DND-41 (cell line): ENCODE results near the gene STN1.

Source experiments
- ATAC-seq: fragments of 200-7000 bp; cut with Tn5 transposase; 3 replicates; pipeline ENCODE4 v1.9.1; 2021; ENCODE audit warnings: low read depth; ENCODE audit not compliant: insufficient read depth
- DNase-seq: peaks from one replicate; pipeline ENCODE4 v3.0.0-alpha.2; 2020
- H2AFZ ChIP-seq: 2 replicates; pipeline ENCODE4 v1.6.0; 2012; ENCODE audit warnings: low read depth, low read length
- H3K27ac ChIP-seq: 2 replicates; pipeline ENCODE4 v1.5.1; 2012; ENCODE audit warnings: low read length, inconsistent platforms
- H3K27me3 ChIP-seq: fragments of 200-600 bp; sonication (generic); 2 replicates; pipeline ENCODE4 v1.6.0; 2012; ENCODE audit warnings: low read length, mild to moderate bottlenecking, inconsistent platforms; ENCODE audit not compliant: insufficient read depth, poor library complexity
- H3K36me3 ChIP-seq: 2 replicates; pipeline ENCODE4 v1.5.1; 2012; ENCODE audit warnings: low read length, inconsistent platforms; ENCODE audit not compliant: insufficient read depth
- H3K4me1 ChIP-seq: 2 replicates; pipeline ENCODE4 v1.5.1; 2012; ENCODE audit warnings: mild to moderate bottlenecking, low read length; ENCODE audit not compliant: insufficient read depth
- H3K4me2 ChIP-seq: 2 replicates; pipeline ENCODE4 v1.6.0; 2012; ENCODE audit warnings: mild to moderate bottlenecking, moderate library complexity, low read length, inconsistent platforms; ENCODE audit not compliant: insufficient read depth
- H3K4me3 ChIP-seq, 2 experiments: fragments of 200-600 bp in 1 of 2; shearing (Covaris generic) in 1 of 2; 2 replicates each; pipeline ENCODE4 v1.5.1; 2012 to 2016; ENCODE audit warnings: inconsistent platforms in 2 of 2, low read length in 2 of 2, mild to moderate bottlenecking in 2 of 2, low read depth in 1 of 2, moderate library complexity in 1 of 2
- H3K79me2 ChIP-seq: 2 replicates; pipeline ENCODE4 v1.6.0; 2012; ENCODE audit warnings: low read length, inconsistent platforms; ENCODE audit not compliant: insufficient read depth
- H3K9ac ChIP-seq: 2 replicates; pipeline ENCODE4 v1.6.0; 2012; ENCODE audit warnings: low read depth, mild to moderate bottlenecking, inconsistent platforms, low read length, moderate library complexity
- H3K9me3 ChIP-seq: 2 replicates; pipeline ENCODE4 v1.5.1; 2012; ENCODE audit warnings: low read length, moderate library complexity, mild to moderate bottlenecking, inconsistent platforms; ENCODE audit not compliant: insufficient read depth, severe bottlenecking
- H4K20me1 ChIP-seq: 2 replicates; pipeline ENCODE4 v1.6.0; 2012; ENCODE audit warnings: low read length; ENCODE audit not compliant: insufficient read depth
- CTCF ChIP-seq: IDR thresholded peaks from 2 replicates; pipeline ENCODE4 v1.5.1; 2012; ENCODE audit warnings: borderline replicate concordance, low read length, moderate library complexity, mild to moderate bottlenecking; ENCODE audit not compliant: poor library complexity, severe bottlenecking; ENCODE audit errors: extremely low read depth
- EZH2 ChIP-seq: IDR thresholded peaks from 3 replicates; pipeline ENCODE4 v1.6.1; 2012; ENCODE audit warnings: borderline replicate concordance, low read depth, mild to moderate bottlenecking, moderate library complexity, low read length, inconsistent platforms; ENCODE audit not compliant: severe bottlenecking

Gene STN1

GRCh38 chr10:103928784-103929183 lies 10.8 kb upstream of the STN1 start:
- DNase-seq, result no peak
- no peaks in the 10 kb centered on the region for H3K4me1 ChIP-seq
- TF ChIP-seq EZH2, result no peak
- no peak for TF ChIP-seq CTCF
- H3K79me2 ChIP-seq, result no peaks in the 10 kb centered on the region
- H3K36me3 ChIP-seq, result no peaks in the 10 kb centered on the region
- no peak overlapping the region for H2AFZ ChIP-seq
- no peak for ATAC-seq
- no peak overlapping the region for H3K27ac ChIP-seq
- no peak overlapping the region for H3K9ac ChIP-seq
- no peaks in the 10 kb centered on the region for H3K27me3 ChIP-seq
- no peaks in the 10 kb centered on the region for H3K9me3 ChIP-seq
- no peak overlapping the region for H3K4me3 ChIP-seq
- H3K4me2 ChIP-seq, result no peak overlapping the region
- no peaks in the 10 kb centered on the region for H4K20me1 ChIP-seq

- Histone ChIP-seq H3K27ac (no peak overlapping the region), H3K4me2 (no peak overlapping the region), H3K36me3 (no peaks in the 10 kb centered on the region), H3K79me2 (no peaks in the 10 kb centered on the region), H4K20me1 (no peaks in the 10 kb centered on the region), H2AFZ (no peak overlapping the region), H3K9me3 (no peaks in the 10 kb centered on the region), H3K9ac (no peak overlapping the region), H3K27me3 (no peaks in the 10 kb centered on the region), H3K4me1 (no peaks in the 10 kb centered on the region), H3K4me3 (no peak overlapping the region)
- TF ChIP-seq EZH2 (no peak), CTCF (no peak)
- DNase-seq (no peak), ATAC-seq (no peak)
Observed at GRCh38 chr10:103926722-103927319, 8.8 kb upstream of the STN1 start.

DNA sequence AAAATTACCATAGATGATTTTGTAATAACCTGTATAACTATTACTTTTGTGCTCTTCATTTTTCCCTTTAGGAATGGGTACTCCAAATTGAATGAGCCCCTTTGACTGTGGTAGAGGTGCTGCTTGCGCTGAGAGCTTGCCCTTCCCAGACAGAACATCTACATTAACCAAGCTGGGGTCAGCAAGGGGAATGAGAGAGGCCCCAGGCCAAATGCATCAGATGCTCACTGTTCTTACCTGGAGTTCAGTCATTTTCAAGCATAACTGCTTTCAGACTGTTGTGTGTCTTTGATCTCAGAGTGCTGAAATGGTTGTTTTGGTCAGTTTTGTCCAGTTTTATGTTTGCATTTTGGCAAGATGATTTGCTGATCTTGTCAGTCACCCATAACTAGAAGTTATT lies 7.6 kb upstream of the STN1 start:
- Histone ChIP-seq H3K4me3 (no peak overlapping the region), H3K36me3 (no peaks in the 10 kb centered on the region), H4K20me1 (no peaks in the 10 kb centered on the region), H3K4me2 (no peak overlapping the region), H3K4me1 (no peaks in the 10 kb centered on the region), H3K27me3 (no peaks in the 10 kb centered on the region), H3K9ac (no peak overlapping the region), H3K27ac (no peak overlapping the region), H3K9me3 (no peaks in the 10 kb centered on the region), H2AFZ (no peak overlapping the region), H3K79me2 (no peaks in the 10 kb centered on the region)
- no peak for ATAC-seq
- no peak for DNase-seq
- TF ChIP-seq EZH2, result no peak
- no peak for TF ChIP-seq CTCF

GRCh38 chr10:103923502-103923901 lies 5.5 kb upstream of the STN1 start:
- no peak overlapping the region for H3K27ac ChIP-seq
- H3K4me3 ChIP-seq, result no peak overlapping the region
- H3K9me3 ChIP-seq, result no peaks in the 10 kb centered on the region
- ATAC-seq (no peak), DNase-seq (no peak)
- TF ChIP-seq EZH2, result no peak
- TF ChIP-seq CTCF, result no peak
- H3K9ac ChIP-seq, result no peak overlapping the region
- H2AFZ ChIP-seq, result no peak overlapping the region
- no peaks in the 10 kb centered on the region for H3K27me3 ChIP-seq
- no peak overlapping the region for H3K4me2 ChIP-seq
- no peaks in the 10 kb centered on the region for H4K20me1 ChIP-seq
- H3K4me1 ChIP-seq, result peaks cover 6% of the 10 kb centered on the region
- no peaks in the 10 kb centered on the region for H3K79me2 ChIP-seq
- no peaks in the 10 kb centered on the region for H3K36me3 ChIP-seq
